Liver (tissue), 9 donors: ENCODE measurements around the gene PREX1. TPM values are rescaled to one million over a fixed set of nuclear protein-coding genes. Genes with fewer than 3 reads are reported as not detected.

Experiments used
- DNase-seq: peaks from one replicate; pipeline ENCODE4 v3.0.0-alpha.2; 2017; ENCODE audit warnings: low spot score
- H3K27ac ChIP-seq, 2 donors: one replicate each; pipeline ENCODE4 v1.7.0; 2013; ENCODE audit warnings: inconsistent platforms in 2 of 2, low read length in 2 of 2, control low read depth in 1 of 2, low read depth in 1 of 2, mild to moderate bottlenecking in 1 of 2
- H3K27me3 ChIP-seq, 4 donors: one replicate each; pipeline versions ENCODE4 v1.6.1 to v1.7.0; 2013; ENCODE audit warnings: low read length in 3 of 4, inconsistent platforms in 1 of 4, mild to moderate bottlenecking in 1 of 4, moderate library complexity in 1 of 4; ENCODE audit not compliant: control insufficient read depth in 4 of 4, insufficient read depth in 4 of 4
- H3K36me3 ChIP-seq, 4 donors: one replicate each; pipeline versions ENCODE4 v1.6.1 to v1.7.0; 2013; ENCODE audit warnings: low read length in 3 of 4, mild to moderate bottlenecking in 3 of 4, low read depth in 1 of 4, moderate library complexity in 1 of 4; ENCODE audit not compliant: control insufficient read depth in 4 of 4, insufficient read depth in 3 of 4
- H3K4me1 ChIP-seq, 4 donors: one replicate each; pipeline versions ENCODE4 v1.6.1 to v1.7.0; 2013; ENCODE audit warnings: low read length in 3 of 4, mild to moderate bottlenecking in 3 of 4, moderate library complexity in 1 of 4; ENCODE audit not compliant: control insufficient read depth in 4 of 4, insufficient read depth in 4 of 4
- H3K4me3 ChIP-seq, 3 donors: one replicate each; pipeline versions ENCODE4 v1.6.1 to v1.7.0; 2013; ENCODE audit warnings: low read length in 3 of 3, control low read depth in 1 of 3, low read depth in 1 of 3, mild to moderate bottlenecking in 1 of 3
- H3K9ac ChIP-seq, 2 donors: one replicate each; pipeline ENCODE4 v1.7.0; 2013; ENCODE audit warnings: low read length in 2 of 2, mild to moderate bottlenecking in 2 of 2, moderate library complexity in 2 of 2, control low read depth in 1 of 2, low read depth in 1 of 2
- H3K9me3 ChIP-seq, 4 donors: one replicate each; pipeline versions ENCODE4 v1.6.1 to v1.7.0; 2013; ENCODE audit warnings: low read length in 3 of 4; ENCODE audit not compliant: control insufficient read depth in 4 of 4
- EGR1 ChIP-seq, 2 donors: IDR thresholded peaks; 2 replicates each; pipeline ENCODE4 v1.6.1; 2016 to 2018; ENCODE audit warnings: antibody characterized with exemption in 2 of 2, low read depth in 2 of 2
- FOXA1 ChIP-seq: IDR thresholded peaks from 2 replicates; pipeline ENCODE4 v1.6.1; 2016; ENCODE audit warnings: antibody characterized with exemption
- GABPA ChIP-seq, 2 donors: IDR thresholded peaks in 1 of 2; conservative IDR thresholded peaks in 1 of 2; 2 replicates each; pipeline ENCODE4 v1.6.1; 2016; ENCODE audit warnings: antibody characterized with exemption in 2 of 2, mild to moderate bottlenecking in 1 of 2, moderate library complexity in 1 of 2
- HNF4G ChIP-seq: IDR thresholded peaks from 2 replicates; pipeline ENCODE4 v1.6.1; 2016; ENCODE audit warnings: antibody characterized with exemption
- JUND ChIP-seq, 2 donors: IDR thresholded peaks; 2 replicates each; pipeline ENCODE4 v1.6.1; 2016; ENCODE audit warnings: antibody characterized with exemption in 2 of 2
- NR2F2 ChIP-seq: IDR thresholded peaks from 2 replicates; pipeline ENCODE4 v1.6.1; 2016; ENCODE audit warnings: antibody characterized with exemption
- RAD21 ChIP-seq, 2 donors: IDR thresholded peaks; 2 replicates each; pipeline ENCODE4 v1.6.1; 2016; ENCODE audit warnings: antibody characterized with exemption in 2 of 2, mild to moderate bottlenecking in 2 of 2
- REST ChIP-seq: IDR thresholded peaks from 2 replicates; pipeline ENCODE4 v1.6.1; 2016; ENCODE audit warnings: antibody characterized with exemption, mild to moderate bottlenecking
- RXRA ChIP-seq, 2 donors: IDR thresholded peaks; 2 replicates each; pipeline ENCODE4 v1.6.1; 2017 to 2018; ENCODE audit warnings: antibody characterized with exemption in 2 of 2, mild to moderate bottlenecking in 1 of 2
- SP1 ChIP-seq: IDR thresholded peaks from 2 replicates; pipeline ENCODE4 v1.6.1; 2018; ENCODE audit warnings: antibody characterized with exemption, mild to moderate bottlenecking
- TAF1 ChIP-seq: conservative IDR thresholded peaks from 2 replicates; pipeline ENCODE4 v1.6.1; 2016; ENCODE audit warnings: antibody characterized with exemption, mild to moderate bottlenecking
- ZBTB33 ChIP-seq: IDR thresholded peaks from 2 replicates; pipeline ENCODE4 v1.6.1; 2016; ENCODE audit warnings: antibody characterized with exemption
- WGBS: extraction: QIAGEN DNeasy Blood & Tissue Kit; methylation state at CpG from one replicate; pipeline ENCODE4 v1.1.7; 2013; 5-methylcytosine and 5-hydroxymethylcytosine counted together
- polyA plus RNA-seq, 2 donors: library from polyadenylated mRNA; stranded (reverse) in 1 of 2; unstranded in 1 of 2; fragments of 200-250 nt in 1 of 2; fragments of >200 nt in 1 of 2; fragmentation: Nextera tagmentation in 1 of 2; extraction: Ambion mirVana in 1 of 2; gene quantifications; one replicate each; pipeline versions ENCODE4 v1.2.1 to v1.2.3, GENCODE V29; 2013 to 2015
- total RNA-seq, 2 donors: library from RNA; depleted of rRNA; stranded (reverse); fragments of >200 nt; gene quantifications; one replicate each; pipeline ENCODE4 v1.2.3, GENCODE V29; 2014
- TF ChIP-seq, protein P1 (sequence below): fragments of 150-350 bp; IDR thresholded peaks from 2 replicates; pipeline ENCODE4 v1.5.1; 2017; ENCODE audit warnings: improper control_type of control experiment, low read depth, low read length; ENCODE audit not compliant: missing input control
- donor health status: healthy.
- donor health status: healthy.
- donor health status: healthy.
- donor health status: healthy.
- donor health status: healthy.

PREX1 gene
- total and polyA plus RNA-seq, 4 donors = 2.2 to 18.0 (median 10.8) TPM

GRCh38 chr20:48722737-48723191 lies 105.0 kb downstream of the PREX1 start (continued):
- TF ChIP-seq REST = peak; percentile 37
- TF ChIP-seq SP1 = peak; percentile 82

DNA sequence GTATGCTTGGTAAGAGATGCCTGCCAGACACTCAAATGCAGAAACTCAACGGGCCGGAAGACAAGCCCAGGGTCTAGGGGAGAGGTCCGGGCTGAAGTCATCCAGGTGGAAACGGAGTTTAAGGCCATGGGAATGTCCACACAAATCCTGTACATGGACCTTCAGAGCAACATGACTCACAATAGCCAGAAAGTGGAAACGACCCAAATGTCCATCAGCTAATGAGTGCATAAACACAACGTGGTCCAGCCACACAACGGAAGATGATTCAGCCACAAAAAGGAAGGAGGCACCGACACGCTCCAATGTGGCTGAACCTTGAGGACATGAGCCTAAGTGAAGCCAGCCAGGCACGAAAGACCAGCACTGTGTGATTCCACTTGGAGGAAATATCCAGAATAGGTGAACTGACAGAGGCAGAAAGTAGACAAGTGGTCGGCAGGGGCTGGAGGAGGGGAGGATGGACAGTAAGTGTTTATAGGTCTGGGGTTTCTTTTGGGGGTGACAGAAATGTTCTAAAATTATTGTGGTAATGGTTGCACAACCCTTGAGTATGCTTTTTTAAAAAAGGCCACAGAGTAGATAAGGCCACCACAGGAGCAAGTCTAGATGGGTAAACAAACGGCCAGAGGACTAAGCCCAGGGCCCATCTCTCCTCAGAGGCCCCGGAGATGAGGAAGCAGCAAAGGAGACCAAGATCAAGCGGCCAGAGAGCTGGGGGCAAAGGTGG lies 105.6 kb downstream of the PREX1 start:
- WGBS = 81% methylated on average over 14 of the region's 14 CpGs
- no peak for TF ChIP-seq HNF4G
- Histone ChIP-seq H3K4me3 (no peak overlapping the region), H3K36me3 (no peaks in the 10 kb centered on the region), H3K9me3 (no peaks in the 10 kb centered on the region), H3K27me3 (no peaks in the 10 kb centered on the region), H3K9ac (no peak overlapping the region), H3K27ac (no peak overlapping the region), H3K4me1 (peaks cover 0 to 15% (median 3%) of the 10 kb centered on the region in 4 donors)
- DNase-seq = no peak

DNA sequence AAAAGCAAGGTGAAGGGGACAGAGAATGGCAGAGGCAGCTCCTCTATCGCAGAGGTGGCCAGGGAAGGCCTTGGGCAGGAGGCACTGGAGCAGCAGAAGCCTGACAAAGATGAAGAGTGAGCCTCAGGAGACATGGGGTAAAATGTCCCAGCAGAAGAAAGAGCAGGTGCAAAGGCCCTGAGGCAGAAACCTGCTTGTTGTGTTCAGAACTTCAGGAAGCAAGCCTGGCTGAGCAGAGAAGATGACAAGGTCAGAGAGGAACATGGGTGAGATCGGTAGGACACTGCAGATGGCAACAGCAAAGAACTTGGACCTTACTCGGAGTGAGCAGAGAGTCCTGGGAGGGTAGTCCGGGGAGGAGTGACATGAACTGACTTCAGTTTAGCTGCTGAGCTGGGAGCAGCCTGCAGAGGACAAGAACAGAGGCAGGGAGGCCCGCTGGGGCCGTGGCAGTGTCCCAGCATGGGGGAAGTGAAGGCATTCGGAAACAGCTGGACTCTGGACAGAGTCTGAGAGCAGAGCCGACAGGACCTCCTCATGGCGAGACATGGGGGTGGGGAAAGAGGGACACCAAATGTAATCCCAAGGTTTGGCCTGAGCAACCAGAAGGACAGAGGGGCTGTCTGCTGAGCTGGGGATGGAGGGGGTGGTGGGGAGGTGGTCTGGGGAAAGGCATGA lies 106.3 kb downstream of the PREX1 start:
- no peaks in the 10 kb centered on the region for H3K9me3 ChIP-seq
- no peak for TF ChIP-seq RAD21 (IDR thresholded peaks at IDR 0.05)
- TF ChIP-seq RXRA (IDR thresholded peaks at IDR 0.05) = no peak
- TF ChIP-seq NR2F2 = no peak
- no peak for TF ChIP-seq EGR1 (IDR thresholded peaks at IDR 0.05; ENCODE audit: low read depth in 2 of 2)
- TF ChIP-seq GABPA (IDR thresholded peaks at IDR 0.05 in 1 of 2, conservative IDR thresholded peaks at IDR 0.05 in 1 of 2) = no peak
- TF ChIP-seq, protein P1, sequence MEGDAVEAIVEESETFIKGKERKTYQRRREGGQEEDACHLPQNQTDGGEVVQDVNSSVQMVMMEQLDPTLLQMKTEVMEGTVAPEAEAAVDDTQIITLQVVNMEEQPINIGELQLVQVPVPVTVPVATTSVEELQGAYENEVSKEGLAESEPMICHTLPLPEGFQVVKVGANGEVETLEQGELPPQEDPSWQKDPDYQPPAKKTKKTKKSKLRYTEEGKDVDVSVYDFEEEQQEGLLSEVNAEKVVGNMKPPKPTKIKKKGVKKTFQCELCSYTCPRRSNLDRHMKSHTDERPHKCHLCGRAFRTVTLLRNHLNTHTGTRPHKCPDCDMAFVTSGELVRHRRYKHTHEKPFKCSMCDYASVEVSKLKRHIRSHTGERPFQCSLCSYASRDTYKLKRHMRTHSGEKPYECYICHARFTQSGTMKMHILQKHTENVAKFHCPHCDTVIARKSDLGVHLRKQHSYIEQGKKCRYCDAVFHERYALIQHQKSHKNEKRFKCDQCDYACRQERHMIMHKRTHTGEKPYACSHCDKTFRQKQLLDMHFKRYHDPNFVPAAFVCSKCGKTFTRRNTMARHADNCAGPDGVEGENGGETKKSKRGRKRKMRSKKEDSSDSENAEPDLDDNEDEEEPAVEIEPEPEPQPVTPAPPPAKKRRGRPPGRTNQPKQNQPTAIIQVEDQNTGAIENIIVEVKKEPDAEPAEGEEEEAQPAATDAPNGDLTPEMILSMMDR = no peak
- TF ChIP-seq ZBTB33 = no peak
- no peak for TF ChIP-seq SP1
- no peak for TF ChIP-seq JUND (IDR thresholded peaks at IDR 0.05)
- TF ChIP-seq TAF1 = no peak
- no peak for TF ChIP-seq FOXA1
- H3K4me1 ChIP-seq = peaks cover 0 to 15% (median 3%) of the 10 kb centered on the region in 4 donors
- H3K36me3 ChIP-seq = no peaks in the 10 kb centered on the region
- H3K4me3 ChIP-seq = no peak overlapping the region
- no peaks in the 10 kb centered on the region for H3K27me3 ChIP-seq
- DNase-seq = no peak
- no peak overlapping the region for H3K9ac ChIP-seq
- H3K27ac ChIP-seq = no peak overlapping the region
- WGBS = 87% methylated on average over 9 of the region's 9 CpGs
